Amniotic stem cell (primary cell): Measurements from ENCODE around the gene PIP5K1B.

Source experiments
- DNase-seq: peaks from one replicate; lab custom pipeline; 2025; lab: John Stamatoyannopoulos, UW

PIP5K1B gene

GRCh38 chr9:68817079-68817875 is 112.2 kb downstream of the PIP5K1B start:
- DNase-seq: no peak

GRCh38 chr9:68819065-68819464 is 114.0 kb downstream of the PIP5K1B start:
- DNase-seq: no peak

GRCh38 chr9:68821911-68822310 is 116.9 kb downstream of the PIP5K1B start:
- DNase-seq: no peak

GRCh38 chr9:68822596-68823165 is 117.6 kb downstream of the PIP5K1B start:
- no peak for DNase-seq

GRCh38 chr9:68825762-68826472 is 120.9 kb downstream of the PIP5K1B start:
- no peak for DNase-seq

GRCh38 chr9:68827837-68828744 is 123.1 kb downstream of the PIP5K1B start:
- no peak for DNase-seq

GRCh38 chr9:68832101-68832500 is 127.1 kb downstream of the PIP5K1B start:
- DNase-seq: no peak

- DNase-seq: no peak
These were observed 128.0 kb downstream of the PIP5K1B start for GRCh38 chr9:68832861-68833518.

GRCh38 chr9:68834931-68835520 is 130.0 kb downstream of the PIP5K1B start:
- no peak for DNase-seq

GRCh38 chr9:68836788-68837187 is 131.7 kb downstream of the PIP5K1B start:
- DNase-seq: no peak

- DNase-seq: no peak
These were observed 133.2 kb downstream of the PIP5K1B start for GRCh38 chr9:68838245-68838644.

- no peak for DNase-seq
These were observed 136.4 kb downstream of the PIP5K1B start for GRCh38 chr9:68841276-68842052.

- no peak for DNase-seq
These were observed 137.5 kb downstream of the PIP5K1B start for GRCh38 chr9:68842568-68842967.

- no peak for DNase-seq
These were observed 138.2 kb downstream of the PIP5K1B start for GRCh38 chr9:68843239-68843638.

- no peak for DNase-seq
These were observed 139.1 kb downstream of the PIP5K1B start for GRCh38 chr9:68844157-68844556.

GRCh38 chr9:68844631-68845612 is 139.9 kb downstream of the PIP5K1B start:
- no peak for DNase-seq

- DNase-seq: no peak
These were observed 142.7 kb downstream of the PIP5K1B start for GRCh38 chr9:68847765-68848164.

- no peak for DNase-seq
These were observed 146.6 kb downstream of the PIP5K1B start for GRCh38 chr9:68851657-68852056.

GRCh38 chr9:68852941-68853340 is 147.9 kb downstream of the PIP5K1B start:
- no peak for DNase-seq
